ENCODE measurements around the gene MTNR1A.

The MTNR1A gene

GRCh38 chr4:186485561-186486062, 69.8 kb downstream of the MTNR1A start:
- DNase-seq, result no peak

DNA sequence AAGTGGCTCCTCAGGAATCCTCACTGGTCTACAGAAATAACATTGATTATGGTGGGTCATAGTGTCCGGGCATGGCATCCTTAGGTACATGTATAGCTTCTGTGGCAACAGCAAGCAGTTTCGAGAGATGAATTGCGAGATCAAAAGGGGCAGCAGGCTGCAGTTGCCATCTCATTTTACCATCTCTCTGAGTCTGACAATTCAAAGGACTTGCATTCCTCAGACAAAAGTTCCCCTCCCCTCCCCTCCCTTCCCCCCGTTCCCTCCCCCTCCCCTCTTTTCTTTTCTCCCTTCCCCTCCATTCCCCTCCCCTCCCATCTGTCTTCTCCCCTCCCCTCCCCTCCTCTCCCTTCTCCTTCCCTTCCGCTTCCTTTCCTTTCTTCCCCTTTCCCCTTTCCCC, 70.2 kb downstream of the MTNR1A start:
- no peak for DNase-seq

- no peak for DNase-seq
Observed at GRCh38 chr4:186483656-186484055, 71.7 kb downstream of the MTNR1A start.

Measured in hematopoietic multipotent progenitor cell treated with erythropoietin and hydrocortisone succinate and interleukin-3 and kit ligand, for 8 days (in vitro differentiated cells).